H1 (cell line): ENCODE data around the gene FDPS. TPM values are rescaled to one million over a fixed set of nuclear protein-coding genes. Genes with fewer than 3 reads are reported as not detected.

Source experiments
- CTCF ChIA-PET: fragments of 300-600 bp; sonication (Branson Sonifier 250); formaldehyde crosslinking; loops from one replicate; lab custom pipeline; 2021; ENCODE audit not compliant: partially characterized antibody; lab: Charles Lee
- POLR2A ChIA-PET: fragments of 300-600 bp; sonication (Branson Sonifier 250); formaldehyde crosslinking; loops from one replicate; lab custom pipeline; 2021; ENCODE audit warnings: inconsistent platforms; ENCODE audit not compliant: partially characterized antibody; lab: Charles Lee
- DNase-seq, 2 experiments: peaks; one replicate each; pipeline versions ENCODE4 v3.0.0 to v3.0.0-alpha.2; 2010 to 2022; ENCODE audit warnings: low spot score in 2 of 2, low read depth in 1 of 2, mixed read lengths in 1 of 2
- FAIRE-seq: peaks from 2 replicates; lab custom pipeline; 2011; peaks lifted over from hg19 to GRCh38; lab: Jason Lieb, UNC
- H2AFZ ChIP-seq: 2 replicates; pipeline ENCODE4 v1.8.1; 2012; ENCODE audit warnings: low read length, inconsistent platforms
- H2AK5ac ChIP-seq: 2 replicates; pipeline ENCODE4 v1.6.1; 2013; ENCODE audit warnings: low read depth, low read length
- H2BK120ac ChIP-seq: replicated peaks from 2 replicates; pipeline ENCODE3; 2013; ENCODE audit warnings: low read depth, low read length, inconsistent platforms
- H2BK12ac ChIP-seq: 2 replicates; pipeline ENCODE4 v1.6.1; 2013; ENCODE audit warnings: low read depth, low read length
- H2BK15ac ChIP-seq: 2 replicates; pipeline ENCODE4 v1.6.1; 2013; ENCODE audit warnings: low read length
- H2BK20ac ChIP-seq: 2 replicates; pipeline ENCODE4 v1.6.1; 2013; ENCODE audit warnings: low read length
- H2BK5ac ChIP-seq: 2 replicates; pipeline ENCODE4 v1.6.1; 2013; ENCODE audit warnings: low read depth, low read length
- H3K14ac ChIP-seq: 2 replicates; pipeline ENCODE4 v1.6.1; 2013; ENCODE audit warnings: inconsistent platforms; ENCODE audit not compliant: insufficient read length
- H3K18ac ChIP-seq: 2 replicates; pipeline ENCODE4 v1.6.1; 2013; ENCODE audit warnings: low read length; ENCODE audit errors: extremely low read depth
- H3K23ac ChIP-seq: 2 replicates; pipeline ENCODE4 v1.6.1; 2013; ENCODE audit warnings: inconsistent platforms; ENCODE audit not compliant: insufficient read length
- H3K23me2 ChIP-seq: 2 replicates; pipeline ENCODE4 v1.6.1; 2013; ENCODE audit warnings: low read depth, low read length
- H3K27ac ChIP-seq: 2 replicates; pipeline ENCODE4 v1.6.1; 2011; ENCODE audit warnings: low read depth, low read length, inconsistent platforms
- H3K27me3 ChIP-seq, 4 experiments: replicated peaks in 1 of 4; 1 replicate in 1 of 4; 2 replicates in 3 of 4; pipeline versions ENCODE4 v1.6.1 to v1.8.1; 2011 to 2013; ENCODE audit warnings: low read length in 3 of 4, mild to moderate bottlenecking in 3 of 4, inconsistent platforms in 2 of 4, mixed read lengths in 2 of 4, moderate library complexity in 1 of 4; ENCODE audit not compliant: control insufficient read depth in 3 of 4, insufficient read depth in 3 of 4; ENCODE audit errors: extremely low read depth in 1 of 4
- H3K36me3 ChIP-seq, 4 experiments: 2 replicates each; pipeline versions ENCODE4 v1.6.1 to v1.8.1; 2011 to 2013; ENCODE audit warnings: mild to moderate bottlenecking in 4 of 4, low read length in 3 of 4, moderate library complexity in 2 of 4, control low read depth in 1 of 4, inconsistent platforms in 1 of 4; ENCODE audit not compliant: insufficient read depth in 4 of 4, control insufficient read depth in 2 of 4
- H3K4ac ChIP-seq: replicated peaks from 2 replicates; pipeline ENCODE3; 2013; ENCODE audit warnings: low read length, low read depth, mixed read lengths, inconsistent platforms; ENCODE audit not compliant: insufficient read length
- H3K4me1 ChIP-seq, 4 experiments: replicated peaks in 1 of 4; 1 replicate in 1 of 4; 2 replicates in 3 of 4; pipeline versions ENCODE4 v1.6.1 to v1.8.1; 2011 to 2013; ENCODE audit warnings: low read length in 3 of 4, inconsistent platforms in 2 of 4, mixed read lengths in 1 of 4; ENCODE audit not compliant: insufficient read depth in 4 of 4, control insufficient read depth in 3 of 4
- H3K4me2 ChIP-seq, 2 experiments: 2 replicates each; pipeline versions ENCODE4 v1.6.1 to v1.8.1; 2011 to 2013; ENCODE audit warnings: low read depth in 2 of 2, low read length in 2 of 2, control low read depth in 1 of 2, inconsistent platforms in 1 of 2, mild to moderate bottlenecking in 1 of 2; ENCODE audit not compliant: insufficient read depth in 1 of 2
- H3K4me3 ChIP-seq, 4 experiments: fragments of 200-600, 300-600 bp in 1 of 4; sonication (generic), shearing (Covaris generic), sonication (Bioruptor Twin) in 1 of 4; 2 replicates each; pipeline versions ENCODE4 v1.5.1 to v1.8.1; 2011 to 2016; ENCODE audit warnings: low read length in 4 of 4, low read depth in 3 of 4, control low read depth in 2 of 4, inconsistent platforms in 2 of 4, mild to moderate bottlenecking in 2 of 4, mixed read lengths in 1 of 4, moderate library complexity in 1 of 4; ENCODE audit not compliant: insufficient read depth in 2 of 4; ENCODE audit errors: extremely low read depth in 1 of 4
- H3K56ac ChIP-seq: replicated peaks from 2 replicates; pipeline ENCODE3; 2013; ENCODE audit warnings: low read depth, mild to moderate bottlenecking, mixed read lengths, low read length, inconsistent platforms; ENCODE audit not compliant: insufficient read length
- H3K79me1 ChIP-seq: 2 replicates; pipeline ENCODE4 v1.6.1; 2013; ENCODE audit warnings: low read depth, low read length, control low read depth
- H3K79me2 ChIP-seq, 2 experiments: 2 replicates each; pipeline versions ENCODE4 v1.6.1 to v1.8.1; 2012 to 2013; ENCODE audit warnings: low read length in 2 of 2, mild to moderate bottlenecking in 2 of 2, inconsistent platforms in 1 of 2; ENCODE audit not compliant: insufficient read depth in 2 of 2, control insufficient read depth in 1 of 2
- H3K9ac ChIP-seq, 4 experiments: replicated peaks in 1 of 4; 1 replicate in 1 of 4; 2 replicates in 3 of 4; pipeline versions ENCODE4 v1.6.1 to v1.8.1; 2011 to 2013; ENCODE audit warnings: low read depth in 3 of 4, low read length in 3 of 4, control low read depth in 2 of 4, mild to moderate bottlenecking in 2 of 4, moderate library complexity in 2 of 4, inconsistent platforms in 1 of 4; ENCODE audit errors: extremely low read depth in 1 of 4
- H3K9me3 ChIP-seq, 2 experiments: 2 replicates each; pipeline versions ENCODE4 v1.6.1 to v1.8.1; 2012 to 2013; ENCODE audit warnings: mild to moderate bottlenecking in 2 of 2, moderate library complexity in 2 of 2, control low read depth in 1 of 2, inconsistent platforms in 1 of 2, low read depth in 1 of 2, low read length in 1 of 2, mixed read lengths in 1 of 2; ENCODE audit not compliant: insufficient read depth in 2 of 2
- H4K20me1 ChIP-seq, 2 experiments: replicated peaks in 1 of 2; 2 replicates each; pipeline versions ENCODE3 to v1.8.1; 2011 to 2013; ENCODE audit warnings: inconsistent platforms in 2 of 2, low read length in 2 of 2, mild to moderate bottlenecking in 1 of 2; ENCODE audit not compliant: insufficient read depth in 2 of 2, control insufficient read depth in 1 of 2
- H4K5ac ChIP-seq: 2 replicates; pipeline ENCODE4 v1.6.1; 2013; ENCODE audit warnings: low read length, low read depth, mixed read lengths, inconsistent platforms; ENCODE audit not compliant: insufficient read length
- H4K8ac ChIP-seq: 2 replicates; pipeline ENCODE4 v1.8.0; 2013; ENCODE audit warnings: mild to moderate bottlenecking, moderate library complexity, low read length, inconsistent platforms; ENCODE audit not compliant: insufficient read depth; ENCODE audit errors: extremely low read depth
- H4K91ac ChIP-seq: replicated peaks from 2 replicates; pipeline ENCODE3; 2013; ENCODE audit warnings: low read length, mixed read lengths, inconsistent platforms; ENCODE audit not compliant: insufficient read length
- CHD1 ChIP-seq: IDR thresholded peaks from 2 replicates; pipeline ENCODE4 v1.6.1; 2012; ENCODE audit warnings: low read depth, low read length, improper control_type of control experiment
- CTCF ChIP-seq, 3 experiments: IDR thresholded peaks; 1 replicate in 2 of 3; 2 replicates in 1 of 3; pipeline versions ENCODE4 v1.5.1 to v1.6.1; 2011; ENCODE audit warnings: low read length in 3 of 3, mild to moderate bottlenecking in 3 of 3, inconsistent platforms in 2 of 3, low read depth in 1 of 3, moderate library complexity in 1 of 3; ENCODE audit not compliant: insufficient read depth in 1 of 3; ENCODE audit errors: control extremely low read depth in 1 of 3
- E2F6 ChIP-seq: IDR thresholded peaks from 2 replicates; pipeline ENCODE4 v1.6.1; 2012; ENCODE audit warnings: inconsistent platforms
- EGR1 ChIP-seq: IDR thresholded peaks from 2 replicates; pipeline ENCODE4 v1.6.1; 2011; ENCODE audit warnings: low read depth, low read length, borderline replicate concordance
- EZH2 ChIP-seq: fragments of 200-600 bp; sonication (generic); IDR thresholded peaks from 2 replicates; pipeline ENCODE4 v1.7.1; 2012; ENCODE audit warnings: low read depth, mild to moderate bottlenecking, moderate library complexity, low read length, inconsistent platforms; ENCODE audit not compliant: severe bottlenecking
- KDM5A ChIP-seq: fragments of 200-600 bp; IDR thresholded peaks from 2 replicates; pipeline ENCODE4 v1.7.1; 2012; ENCODE audit warnings: mild to moderate bottlenecking, low read length, inconsistent platforms, mixed read lengths
- MAFK ChIP-seq: IDR thresholded peaks from 2 replicates; pipeline ENCODE4 v1.6.1; 2012; ENCODE audit warnings: low read depth, mild to moderate bottlenecking, improper control_type of control experiment, low read length
- RXRA ChIP-seq: IDR thresholded peaks from 2 replicates; pipeline ENCODE4 v1.6.1; 2011; ENCODE audit warnings: low read depth, mild to moderate bottlenecking, low read length, moderate library complexity; ENCODE audit not compliant: insufficient read depth
- SIN3A ChIP-seq, 2 experiments: IDR thresholded peaks in 1 of 2; conservative IDR thresholded peaks in 1 of 2; 2 replicates each; pipeline ENCODE4 v1.6.1; 2011 to 2012; ENCODE audit warnings: low read length in 2 of 2, improper control_type of control experiment in 1 of 2, low read depth in 1 of 2, mild to moderate bottlenecking in 1 of 2
- SIX5 ChIP-seq: IDR thresholded peaks from 2 replicates; pipeline ENCODE4 v1.6.1; 2011; ENCODE audit warnings: mild to moderate bottlenecking, low read depth, low read length
- WGBS, 2 experiments: shearing (Covaris generic) in 1 of 2; methylation state at CpG; one replicate each; pipeline versions ENCODE4 v1.1.6 to v1.1.7; 2013 to 2015; ENCODE audit warnings: low lambda C conversion rate in 2 of 2, mixed read lengths in 2 of 2, inconsistent platforms in 1 of 2, low coverage in 1 of 2, missing lambda C conversion rate in 1 of 2; ENCODE audit not compliant: insufficient replicate concordance in 2 of 2, insufficient coverage in 1 of 2, insufficient read length in 1 of 2; ENCODE audit errors: extremely low coverage in 1 of 2, missing lambda C conversion rate in 1 of 2; 5-methylcytosine and 5-hydroxymethylcytosine counted together
- polyA plus RNA-seq, 7 experiments: library from polyadenylated mRNA; depleted of rRNA in 3 of 7; stranded (reverse) in 5 of 7; unstranded in 2 of 7; fragments of >200 nt in 5 of 7; fragments of 200-250 nt in 2 of 7; gene quantifications; 1 replicate in 5 of 7; 2 replicates in 1 of 7; 4 replicates in 1 of 7; pipeline versions ENCODE4 v1.2.1 to v1.2.3, GENCODE V29; 2011 to 2013; ENCODE audit warnings: missing spikeins in 2 of 7, mixed read lengths in 2 of 7
- total RNA-seq: library from RNA; stranded (reverse); fragmentation: NEBNext Ultra II Directional; extraction: Animal tissue kit (Norgen Biotek cat#: 25700); gene quantifications from 2 replicates; pipeline ENCODE4 v1.2.1, GENCODE V29; 2021

Gene FDPS
- total and polyA plus RNA-seq, 2 of the 8 experiments (the other 6 are each of a cell fraction or from before 2014, with no cell fraction given) = 267 to 368 TPM

GRCh38 chr1:155300024-155300423 is 8.6 kb upstream of the FDPS start:
- Histone ChIP-seq H3K23me2 (peaks cover 3% of the 10 kb centered on the region; the same call in 1 of the 2 replicates), H4K20me1 (no peaks in the 10 kb centered on the region), H3K4me1 (peaks cover 3 to 16% (median 5%) of the 10 kb centered on the region in 4 experiments; a peak in 6 of 7 replicates), H2AFZ (no peak overlapping the region), H3K14ac (no peak overlapping the region), H3K36me3 (no peaks in the 10 kb centered on the region), H3K4me3 (no peak overlapping the region), H4K91ac (no peak overlapping the region), H3K79me1 (no peaks in the 10 kb centered on the region), H3K23ac (no peak overlapping the region), H2BK5ac (no peak overlapping the region), H3K9ac (no peak overlapping the region), H3K27me3 (peaks cover 0 to 6% (median 3%) of the 10 kb centered on the region in 4 experiments; a peak in 5 of 7 replicates), H3K9me3 (no peaks in the 10 kb centered on the region), H2BK12ac (0 out of 2 replicates have a peak overlapping the region, but pooled peaks have one; percentile 27), H4K8ac (no peak overlapping the region), H3K56ac (no peak overlapping the region), H2AK5ac (no peak overlapping the region), H3K18ac (no peak overlapping the region), H3K4ac (no peak overlapping the region), H4K5ac (no peak overlapping the region), H2BK15ac (no peak overlapping the region), H2BK20ac (no peak overlapping the region), H3K79me2 (no peaks in the 10 kb centered on the region), H2BK120ac (no peak overlapping the region), H3K4me2 (no peak overlapping the region), H3K27ac (no peak overlapping the region)
- DNase-seq (no peak), FAIRE-seq (no peak)
- ChIA-PET CTCF (interaction anchor here (1.4 to 5.3 kb wide), 5 partner anchors 7 to 49 kb away, joined by 4 to 29 read pairs (median 11); partner anchors contain the start of gene FDPS), POLR2A (interaction anchor here (1.1 to 2.2 kb wide), 4 partner anchors 33 to 105 kb away, joined by 3 to 6 read pairs (median 4); partner anchors contain the start of gene SCAMP3)
- WGBS, 2 experiments = 90% methylated on average over 8 of the region's 8 CpGs; no CpG with 5 or more reads in 1 of the 2 experiments
- TF ChIP-seq EZH2 (no peak), KDM5A (no peak), CTCF (IDR thresholded peaks at IDR 0.05; ENCODE audit: control extremely low read depth in 1 of 3, insufficient read depth in 1 of 3, low read depth in 1 of 3, low read length in 3 of 3) (no peak), EGR1 (no peak), SIN3A (conservative IDR thresholded peaks at IDR 0.05 in 1 of 2, IDR thresholded peaks at IDR 0.05 in 1 of 2; ENCODE audit: low read depth in 1 of 2, low read length in 2 of 2) (no peak), CHD1 (no peak), E2F6 (no peak), MAFK (no peak), SIX5 (no peak), RXRA (no peak)
